Liver (tissue), 9 donors: ENCODE results near the gene EVI5. TPM values are rescaled to one million over a fixed set of nuclear protein-coding genes. Genes with fewer than 3 reads are reported as not detected.

Source experiments
- DNase-seq: peaks from one replicate; pipeline ENCODE4 v3.0.0-alpha.2; 2017; ENCODE audit warnings: low spot score
- H3K27ac ChIP-seq, 2 donors: one replicate each; pipeline ENCODE4 v1.7.0; 2013; ENCODE audit warnings: inconsistent platforms in 2 of 2, low read length in 2 of 2, control low read depth in 1 of 2, low read depth in 1 of 2, mild to moderate bottlenecking in 1 of 2
- H3K27me3 ChIP-seq, 4 donors: one replicate each; pipeline versions ENCODE4 v1.6.1 to v1.7.0; 2013; ENCODE audit warnings: low read length in 3 of 4, inconsistent platforms in 1 of 4, mild to moderate bottlenecking in 1 of 4, moderate library complexity in 1 of 4; ENCODE audit not compliant: control insufficient read depth in 4 of 4, insufficient read depth in 4 of 4
- H3K36me3 ChIP-seq, 4 donors: one replicate each; pipeline versions ENCODE4 v1.6.1 to v1.7.0; 2013; ENCODE audit warnings: low read length in 3 of 4, mild to moderate bottlenecking in 3 of 4, low read depth in 1 of 4, moderate library complexity in 1 of 4; ENCODE audit not compliant: control insufficient read depth in 4 of 4, insufficient read depth in 3 of 4
- H3K4me1 ChIP-seq, 4 donors: one replicate each; pipeline versions ENCODE4 v1.6.1 to v1.7.0; 2013; ENCODE audit warnings: low read length in 3 of 4, mild to moderate bottlenecking in 3 of 4, moderate library complexity in 1 of 4; ENCODE audit not compliant: control insufficient read depth in 4 of 4, insufficient read depth in 4 of 4
- H3K4me3 ChIP-seq, 3 donors: one replicate each; pipeline versions ENCODE4 v1.6.1 to v1.7.0; 2013; ENCODE audit warnings: low read length in 3 of 3, control low read depth in 1 of 3, low read depth in 1 of 3, mild to moderate bottlenecking in 1 of 3
- H3K9ac ChIP-seq, 2 donors: one replicate each; pipeline ENCODE4 v1.7.0; 2013; ENCODE audit warnings: low read length in 2 of 2, mild to moderate bottlenecking in 2 of 2, moderate library complexity in 2 of 2, control low read depth in 1 of 2, low read depth in 1 of 2
- H3K9me3 ChIP-seq, 4 donors: one replicate each; pipeline versions ENCODE4 v1.6.1 to v1.7.0; 2013; ENCODE audit warnings: low read length in 3 of 4; ENCODE audit not compliant: control insufficient read depth in 4 of 4
- CTCF ChIP-seq: fragments of 150-350 bp; IDR thresholded peaks from 2 replicates; pipeline ENCODE4 v1.5.1; 2017; ENCODE audit warnings: improper control_type of control experiment, low read depth, low read length; ENCODE audit not compliant: missing input control
- EGR1 ChIP-seq, 2 donors: IDR thresholded peaks; 2 replicates each; pipeline ENCODE4 v1.6.1; 2016 to 2018; ENCODE audit warnings: antibody characterized with exemption in 2 of 2, low read depth in 2 of 2
- FOXA1 ChIP-seq: IDR thresholded peaks from 2 replicates; pipeline ENCODE4 v1.6.1; 2016; ENCODE audit warnings: antibody characterized with exemption
- FOXA2 ChIP-seq: IDR thresholded peaks from 2 replicates; pipeline ENCODE4 v1.6.1; 2016; ENCODE audit warnings: antibody characterized with exemption
- GABPA ChIP-seq, 2 donors: IDR thresholded peaks in 1 of 2; conservative IDR thresholded peaks in 1 of 2; 2 replicates each; pipeline ENCODE4 v1.6.1; 2016; ENCODE audit warnings: antibody characterized with exemption in 2 of 2, mild to moderate bottlenecking in 1 of 2, moderate library complexity in 1 of 2
- HNF4A ChIP-seq, 2 donors: conservative IDR thresholded peaks; 2 replicates each; pipeline ENCODE4 v1.6.1; 2016; ENCODE audit warnings: antibody characterized with exemption in 2 of 2, mild to moderate bottlenecking in 2 of 2
- HNF4G ChIP-seq: IDR thresholded peaks from 2 replicates; pipeline ENCODE4 v1.6.1; 2016; ENCODE audit warnings: antibody characterized with exemption
- NR2F2 ChIP-seq: IDR thresholded peaks from 2 replicates; pipeline ENCODE4 v1.6.1; 2016; ENCODE audit warnings: antibody characterized with exemption
- RAD21 ChIP-seq, 2 donors: IDR thresholded peaks; 2 replicates each; pipeline ENCODE4 v1.6.1; 2016; ENCODE audit warnings: antibody characterized with exemption in 2 of 2, mild to moderate bottlenecking in 2 of 2
- RXRA ChIP-seq, 2 donors: IDR thresholded peaks; 2 replicates each; pipeline ENCODE4 v1.6.1; 2017 to 2018; ENCODE audit warnings: antibody characterized with exemption in 2 of 2, mild to moderate bottlenecking in 1 of 2
- SP1 ChIP-seq: IDR thresholded peaks from 2 replicates; pipeline ENCODE4 v1.6.1; 2018; ENCODE audit warnings: antibody characterized with exemption, mild to moderate bottlenecking
- ZBTB33 ChIP-seq: IDR thresholded peaks from 2 replicates; pipeline ENCODE4 v1.6.1; 2016; ENCODE audit warnings: antibody characterized with exemption
- WGBS: extraction: QIAGEN DNeasy Blood & Tissue Kit; methylation state at CpG from one replicate; pipeline ENCODE4 v1.1.7; 2013; 5-methylcytosine and 5-hydroxymethylcytosine counted together
- polyA plus RNA-seq, 2 donors: library from polyadenylated mRNA; stranded (reverse) in 1 of 2; unstranded in 1 of 2; fragments of 200-250 nt in 1 of 2; fragments of >200 nt in 1 of 2; fragmentation: Nextera tagmentation in 1 of 2; extraction: Ambion mirVana in 1 of 2; gene quantifications; one replicate each; pipeline versions ENCODE4 v1.2.1 to v1.2.3, GENCODE V29; 2013 to 2015
- total RNA-seq, 2 donors: library from RNA; depleted of rRNA; stranded (reverse); fragments of >200 nt; gene quantifications; one replicate each; pipeline ENCODE4 v1.2.3, GENCODE V29; 2014
- TF ChIP-seq, protein P1 (sequence below): IDR thresholded peaks from 2 replicates; pipeline ENCODE4 v1.6.1; 2016; ENCODE audit warnings: antibody characterized with exemption
- TF ChIP-seq, protein P2 (sequence below): IDR thresholded peaks from 2 replicates; pipeline ENCODE4 v1.6.1; 2016; ENCODE audit warnings: antibody characterized with exemption, mild to moderate bottlenecking
- donor health status: healthy.
- donor health status: healthy.
- donor health status: healthy.
- donor health status: healthy.
- donor health status: healthy.

The EVI5 gene
- total and polyA plus RNA-seq, 4 donors, result 4.0 to 35.9 (median 19.1) TPM

DNA sequence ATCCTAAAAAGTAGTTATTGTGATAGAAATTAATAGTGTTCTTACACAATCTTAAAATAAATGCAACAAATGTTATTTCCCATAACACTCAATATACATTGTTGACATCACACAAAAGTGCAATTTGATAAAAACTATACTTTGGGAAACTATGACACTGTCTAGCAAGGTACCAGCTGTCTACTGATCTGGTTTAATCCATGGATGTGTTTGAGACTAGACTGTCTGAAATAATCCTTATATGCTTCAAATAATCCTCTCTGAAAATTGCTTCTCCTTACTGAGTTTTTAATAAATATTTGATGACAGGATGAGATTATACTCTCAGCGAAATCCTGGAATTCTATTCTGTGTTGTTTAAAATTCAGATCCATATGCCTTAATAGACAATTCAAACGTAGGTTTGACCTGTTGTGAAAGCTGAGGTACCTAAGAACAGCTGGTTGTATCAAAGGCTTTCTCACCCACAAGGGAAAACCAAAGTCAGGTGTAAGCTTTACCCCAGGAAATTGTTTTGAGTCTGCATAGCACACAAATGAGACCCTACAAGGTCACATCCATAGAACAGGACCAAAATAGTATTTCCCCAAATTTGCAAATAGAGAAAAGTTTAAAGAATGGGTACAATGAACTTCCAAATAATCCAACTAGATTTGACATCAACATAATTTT, 289.4 kb downstream of the EVI5 start:
- 85% methylated on average over 2 of the region's 2 CpGs for WGBS
- no peaks in the 10 kb centered on the region for H3K9me3 ChIP-seq
- no peak overlapping the region for H3K27ac ChIP-seq
- no peaks in the 10 kb centered on the region for H3K36me3 ChIP-seq
- no peak for DNase-seq
- no peak overlapping the region for H3K4me3 ChIP-seq
- no peaks in the 10 kb centered on the region for H3K27me3 ChIP-seq
- TF ChIP-seq CTCF, result no peak
- no peak for TF ChIP-seq ZBTB33
- TF ChIP-seq EGR1 (IDR thresholded peaks at IDR 0.05; ENCODE audit: low read depth in 2 of 2), result no peak
- TF ChIP-seq, protein P1, sequence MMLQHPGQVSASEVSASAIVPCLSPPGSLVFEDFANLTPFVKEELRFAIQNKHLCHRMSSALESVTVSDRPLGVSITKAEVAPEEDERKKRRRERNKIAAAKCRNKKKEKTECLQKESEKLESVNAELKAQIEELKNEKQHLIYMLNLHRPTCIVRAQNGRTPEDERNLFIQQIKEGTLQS, result no peak
- no peak overlapping the region for H3K9ac ChIP-seq
- H3K4me1 ChIP-seq, result no peaks in the 10 kb centered on the region

GRCh38 chr1:92494485-92495141, 290.3 kb downstream of the EVI5 start:
- TF ChIP-seq, protein P1, result no peak
- TF ChIP-seq ZBTB33 (no peak), FOXA1 (no peak), GABPA (IDR thresholded peaks at IDR 0.05 in 1 of 2, conservative IDR thresholded peaks at IDR 0.05 in 1 of 2) (no peak), FOXA2 (no peak), HNF4A (conservative IDR thresholded peaks at IDR 0.05) (no peak), CTCF (no peak), RXRA (IDR thresholded peaks at IDR 0.05) (no peak), EGR1 (IDR thresholded peaks at IDR 0.05; ENCODE audit: low read depth in 2 of 2) (no peak), NR2F2 (no peak), SP1 (no peak), RAD21 (IDR thresholded peaks at IDR 0.05) (no peak), HNF4G (no peak)
- TF ChIP-seq, protein P2, sequence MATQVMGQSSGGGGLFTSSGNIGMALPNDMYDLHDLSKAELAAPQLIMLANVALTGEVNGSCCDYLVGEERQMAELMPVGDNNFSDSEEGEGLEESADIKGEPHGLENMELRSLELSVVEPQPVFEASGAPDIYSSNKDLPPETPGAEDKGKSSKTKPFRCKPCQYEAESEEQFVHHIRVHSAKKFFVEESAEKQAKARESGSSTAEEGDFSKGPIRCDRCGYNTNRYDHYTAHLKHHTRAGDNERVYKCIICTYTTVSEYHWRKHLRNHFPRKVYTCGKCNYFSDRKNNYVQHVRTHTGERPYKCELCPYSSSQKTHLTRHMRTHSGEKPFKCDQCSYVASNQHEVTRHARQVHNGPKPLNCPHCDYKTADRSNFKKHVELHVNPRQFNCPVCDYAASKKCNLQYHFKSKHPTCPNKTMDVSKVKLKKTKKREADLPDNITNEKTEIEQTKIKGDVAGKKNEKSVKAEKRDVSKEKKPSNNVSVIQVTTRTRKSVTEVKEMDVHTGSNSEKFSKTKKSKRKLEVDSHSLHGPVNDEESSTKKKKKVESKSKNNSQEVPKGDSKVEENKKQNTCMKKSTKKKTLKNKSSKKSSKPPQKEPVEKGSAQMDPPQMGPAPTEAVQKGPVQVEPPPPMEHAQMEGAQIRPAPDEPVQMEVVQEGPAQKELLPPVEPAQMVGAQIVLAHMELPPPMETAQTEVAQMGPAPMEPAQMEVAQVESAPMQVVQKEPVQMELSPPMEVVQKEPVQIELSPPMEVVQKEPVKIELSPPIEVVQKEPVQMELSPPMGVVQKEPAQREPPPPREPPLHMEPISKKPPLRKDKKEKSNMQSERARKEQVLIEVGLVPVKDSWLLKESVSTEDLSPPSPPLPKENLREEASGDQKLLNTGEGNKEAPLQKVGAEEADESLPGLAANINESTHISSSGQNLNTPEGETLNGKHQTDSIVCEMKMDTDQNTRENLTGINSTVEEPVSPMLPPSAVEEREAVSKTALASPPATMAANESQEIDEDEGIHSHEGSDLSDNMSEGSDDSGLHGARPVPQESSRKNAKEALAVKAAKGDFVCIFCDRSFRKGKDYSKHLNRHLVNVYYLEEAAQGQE, result no peak
- WGBS, result 80% methylated on average over 4 of the region's 4 CpGs
- Histone ChIP-seq H3K4me1 (no peaks in the 10 kb centered on the region), H3K36me3 (no peaks in the 10 kb centered on the region), H3K9ac (no peak overlapping the region), H3K9me3 (no peaks in the 10 kb centered on the region), H3K27ac (no peak overlapping the region), H3K27me3 (no peaks in the 10 kb centered on the region), H3K4me3 (no peak overlapping the region)
- DNase-seq, result no peak
